Epithelial cell of prostate (primary cell): ENCODE results near the gene TMCC2.
"Not testable (repeated sequence)": the region's sequence is repeated elsewhere in the genome, so short reads cannot be mapped to it uniquely, and the experiment has no call there.

Experiments used
- DNase-seq: peaks from one replicate; pipeline ENCODE4 v3.0.0-alpha.2; 2011; ENCODE audit warnings: low read depth, low spot score
- H3K27ac ChIP-seq: fragments of 450-650 bp; 2 replicates; pipeline ENCODE4 v1.5.1; 2017; ENCODE audit warnings: mild to moderate bottlenecking

TMCC2 gene

DNA sequence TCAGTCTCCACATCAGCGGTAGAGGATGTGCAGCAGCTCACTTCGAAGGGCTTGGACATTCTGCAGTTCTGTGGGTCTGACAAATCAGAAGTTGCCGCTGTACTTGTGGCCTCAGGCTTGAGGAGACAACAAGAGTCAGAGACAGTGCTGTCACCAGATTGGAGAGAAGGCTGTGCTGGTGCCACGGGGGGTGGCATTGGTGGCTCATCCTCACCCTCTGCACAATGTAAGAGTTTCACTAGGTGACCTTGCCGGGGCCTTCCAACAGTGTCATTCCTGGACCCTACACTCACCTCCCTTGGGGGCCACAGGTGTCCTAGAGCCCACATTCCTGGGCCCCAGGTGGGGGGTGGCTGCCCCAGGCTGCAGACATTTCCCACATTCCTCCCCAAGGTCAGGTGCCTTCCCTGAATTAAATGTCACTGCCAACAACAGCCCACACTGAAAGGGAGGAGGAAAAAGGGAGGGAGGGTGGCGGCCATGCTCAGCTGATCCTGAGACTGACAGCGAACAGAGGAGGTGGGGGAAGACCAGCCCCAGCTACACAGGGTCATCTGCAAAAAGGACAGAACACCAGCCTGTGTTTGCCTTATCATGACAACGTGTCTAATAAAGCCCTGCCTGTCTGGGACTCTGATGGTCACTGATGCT is 46.4 kb downstream of the TMCC2 start:
- no peak for DNase-seq

DNA sequence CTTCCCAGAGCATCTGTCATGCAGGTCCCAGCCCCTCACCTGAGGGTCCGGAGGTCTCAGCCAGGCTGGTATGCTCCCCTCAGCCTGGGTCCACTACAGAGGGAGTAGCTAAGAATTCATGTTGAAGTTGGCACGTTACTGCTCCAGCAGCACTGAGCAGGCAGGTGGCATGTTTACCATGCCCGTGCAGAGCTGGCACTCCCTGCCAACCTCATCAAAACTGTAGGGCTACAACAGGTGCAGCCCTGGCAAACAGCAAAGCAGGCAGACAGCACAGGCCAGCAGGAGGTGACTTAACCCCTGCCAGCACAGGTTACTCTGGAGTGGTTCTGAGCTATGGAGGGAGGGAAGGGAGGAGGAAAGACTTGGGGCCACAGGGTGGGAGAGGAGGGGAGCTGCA is 47.4 kb downstream of the TMCC2 start:
- no peak overlapping the region for H3K27ac ChIP-seq
- no peak for DNase-seq

More for the DNA sequence above, 46.4 kb downstream of the TMCC2 start:
- H3K27ac ChIP-seq: no peak overlapping the region

DNA sequence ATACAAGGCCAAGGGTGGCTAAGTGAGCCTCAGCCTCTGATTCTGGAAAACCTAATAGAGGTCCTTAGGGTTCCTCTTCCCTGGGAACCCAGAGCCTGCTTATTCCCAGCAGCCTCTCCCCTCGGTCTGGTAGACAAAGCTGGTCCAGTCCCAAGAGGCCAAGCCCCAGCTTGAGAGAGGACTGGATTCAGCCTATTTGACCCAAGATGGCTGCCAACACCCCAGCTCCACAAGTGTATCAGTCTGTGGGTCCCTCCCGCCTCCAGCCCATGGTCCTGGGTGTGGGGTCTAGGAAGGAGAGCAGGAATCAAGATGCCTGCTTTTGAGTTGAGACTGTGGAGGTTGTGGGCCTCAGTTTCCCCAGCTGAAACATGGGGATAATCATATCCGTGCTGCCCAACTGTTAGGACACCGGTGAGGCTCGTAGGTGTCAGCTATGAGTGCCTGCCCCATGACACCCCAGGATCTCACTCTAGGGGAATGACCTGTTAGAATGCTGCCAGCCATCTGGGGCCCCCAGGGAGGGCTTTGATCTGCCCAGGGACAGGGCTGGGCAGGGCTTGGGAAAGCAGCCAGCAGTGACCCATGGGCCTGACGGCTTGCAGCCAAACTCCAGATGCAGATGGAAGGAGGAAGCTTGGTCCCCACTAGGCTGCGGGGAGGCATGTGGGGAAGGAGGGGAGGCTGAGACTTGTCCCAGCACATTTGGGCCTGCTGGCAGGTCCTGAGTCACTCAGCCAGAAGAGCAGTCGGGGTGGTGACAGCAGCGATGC is 48.4 kb downstream of the TMCC2 start:
- no peak for DNase-seq
- peak overlapping the region; percentile 40 for H3K27ac ChIP-seq

- no peak for DNase-seq
- H3K27ac ChIP-seq: peak overlapping the region; percentile 40
Observed at GRCh38 chr1:205276689-205277065, 48.9 kb downstream of the TMCC2 start.

- no peak for DNase-seq
- peak overlapping the region; percentile 65 for H3K27ac ChIP-seq
Observed at GRCh38 chr1:205279986-205280385, 52.2 kb downstream of the TMCC2 start.

DNA sequence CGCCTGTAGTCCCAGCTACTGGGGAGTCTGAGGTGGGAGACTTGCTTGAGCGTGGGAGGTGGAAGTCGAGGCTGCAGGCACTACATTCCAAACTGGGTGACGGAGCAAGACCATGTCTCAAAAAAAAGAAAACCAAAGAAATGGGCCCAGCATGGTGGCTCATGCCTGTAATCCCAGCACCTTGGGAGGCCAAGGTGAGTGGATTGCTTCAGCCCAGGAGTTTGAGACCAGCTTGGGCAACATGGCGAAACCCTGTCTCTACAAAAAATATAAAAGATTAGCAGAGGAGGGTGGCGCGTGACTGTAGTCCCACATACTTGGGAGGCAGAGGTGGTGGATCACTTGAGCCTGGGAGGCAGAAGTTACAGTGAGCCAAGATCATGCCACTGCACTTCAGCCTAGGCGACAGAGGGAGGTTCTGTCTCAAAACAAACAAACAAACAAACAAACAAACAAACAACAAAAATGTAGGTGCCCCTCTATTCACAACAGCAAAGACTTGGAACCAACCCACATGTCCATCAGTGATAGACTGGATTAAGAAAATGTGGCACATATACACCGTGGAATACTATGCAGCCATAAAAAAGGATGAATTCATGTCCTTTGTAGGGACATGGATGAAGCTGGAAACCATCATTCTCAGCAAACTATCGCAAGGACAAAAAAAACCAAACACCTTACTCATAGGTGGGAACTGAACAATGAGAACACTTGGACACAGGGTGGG is 53.1 kb downstream of the TMCC2 start:
- not testable (repeated sequence) for DNase-seq
- H3K27ac ChIP-seq: peak overlapping the region; percentile 65

- peak overlapping the region; percentile 89 for H3K27ac ChIP-seq
- no peak for DNase-seq
Observed at GRCh38 chr1:205283270-205284147, 55.8 kb downstream of the TMCC2 start.

DNA sequence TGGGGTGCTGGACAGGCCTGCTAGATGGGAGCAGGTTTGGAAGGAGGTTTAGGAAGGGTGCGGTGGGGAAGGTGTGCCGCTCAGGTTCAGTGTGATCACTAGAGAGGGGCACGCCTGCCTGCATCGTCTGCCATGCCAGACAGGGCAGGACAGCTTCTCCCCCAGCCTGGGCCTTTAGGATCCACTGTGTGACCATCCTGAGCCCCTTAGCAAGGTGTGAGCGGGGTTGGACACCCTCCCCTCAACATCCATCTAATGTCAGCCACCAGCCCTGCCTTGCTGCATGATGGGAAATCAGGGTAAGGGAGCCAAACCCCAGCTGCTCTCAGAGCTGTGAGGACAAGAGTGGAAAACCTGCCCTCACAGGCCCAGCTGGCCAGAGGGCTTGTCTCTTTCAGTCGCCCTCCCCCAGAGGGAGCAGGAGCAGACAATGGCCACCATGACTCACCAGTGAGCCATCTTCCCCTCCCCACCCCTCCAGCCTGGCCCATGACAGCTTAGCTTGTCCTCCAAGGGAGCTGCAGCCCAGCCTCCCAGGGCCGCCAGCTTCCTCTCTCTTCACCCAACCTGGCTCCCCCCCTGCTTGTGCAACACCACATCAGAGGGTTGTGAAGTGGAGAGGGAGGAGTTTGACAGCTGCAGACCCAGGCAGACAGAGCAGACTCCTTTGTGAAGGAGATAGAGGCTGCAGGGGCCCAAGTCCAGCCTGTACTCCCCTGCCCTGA is 56.8 kb downstream of the TMCC2 start:
- H3K27ac ChIP-seq: peak overlapping the region; percentile 89
- DNase-seq: peak; percentile 98

DNA sequence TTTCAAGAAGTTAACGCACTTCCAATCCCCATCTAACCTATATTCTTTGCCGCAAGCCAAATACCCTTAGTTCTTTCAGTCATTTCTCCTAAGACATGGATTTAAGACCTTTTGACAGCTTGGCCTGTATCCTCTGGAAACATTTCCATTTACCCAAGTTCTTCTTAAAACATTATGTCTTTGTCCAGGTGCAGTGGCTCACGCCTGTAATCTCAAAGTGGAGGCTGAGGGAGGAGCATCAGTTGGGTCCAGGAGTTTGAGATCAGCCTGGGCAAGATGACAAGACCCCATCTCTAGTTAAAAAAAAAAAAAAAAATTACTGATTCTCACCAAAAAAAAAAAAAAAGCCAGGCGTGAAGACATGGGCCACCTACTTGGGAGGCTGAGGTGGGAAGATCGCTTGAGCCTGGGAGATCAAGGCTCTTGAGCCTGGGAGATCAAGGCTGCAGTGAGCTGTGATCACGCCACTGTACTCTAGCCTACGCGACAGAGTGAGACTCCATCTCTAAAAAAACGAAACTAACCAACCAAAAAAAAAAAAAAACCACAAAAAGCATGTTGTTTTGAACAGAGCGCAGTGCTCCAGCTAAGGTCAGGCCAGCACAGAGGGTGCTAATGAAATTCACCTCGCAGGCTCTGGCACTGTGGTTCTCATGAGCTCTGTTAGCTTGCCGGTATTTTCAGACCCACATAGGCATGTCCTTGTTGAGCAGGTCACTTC is 57.8 kb downstream of the TMCC2 start:
- H3K27ac ChIP-seq: peak overlapping the region; percentile 89
- no peak for DNase-seq

GRCh38 chr1:205286335-205286950 is 58.7 kb downstream of the TMCC2 start:
- peak overlapping the region; percentile 89 for H3K27ac ChIP-seq

GRCh38 chr1:205287076-205287475 is 59.3 kb downstream of the TMCC2 start:
- no peak for DNase-seq
- H3K27ac ChIP-seq: no peak overlapping the region

More at GRCh38 chr1:205286335-205286950, 58.7 kb downstream of the TMCC2 start:
- DNase-seq: no peak

GRCh38 chr1:205287767-205288559 is 60.2 kb downstream of the TMCC2 start:
- no peak for DNase-seq
- no peak overlapping the region for H3K27ac ChIP-seq

- no peak for DNase-seq
- no peak overlapping the region for H3K27ac ChIP-seq
Observed at GRCh38 chr1:205291596-205291995, 63.9 kb downstream of the TMCC2 start.

DNA sequence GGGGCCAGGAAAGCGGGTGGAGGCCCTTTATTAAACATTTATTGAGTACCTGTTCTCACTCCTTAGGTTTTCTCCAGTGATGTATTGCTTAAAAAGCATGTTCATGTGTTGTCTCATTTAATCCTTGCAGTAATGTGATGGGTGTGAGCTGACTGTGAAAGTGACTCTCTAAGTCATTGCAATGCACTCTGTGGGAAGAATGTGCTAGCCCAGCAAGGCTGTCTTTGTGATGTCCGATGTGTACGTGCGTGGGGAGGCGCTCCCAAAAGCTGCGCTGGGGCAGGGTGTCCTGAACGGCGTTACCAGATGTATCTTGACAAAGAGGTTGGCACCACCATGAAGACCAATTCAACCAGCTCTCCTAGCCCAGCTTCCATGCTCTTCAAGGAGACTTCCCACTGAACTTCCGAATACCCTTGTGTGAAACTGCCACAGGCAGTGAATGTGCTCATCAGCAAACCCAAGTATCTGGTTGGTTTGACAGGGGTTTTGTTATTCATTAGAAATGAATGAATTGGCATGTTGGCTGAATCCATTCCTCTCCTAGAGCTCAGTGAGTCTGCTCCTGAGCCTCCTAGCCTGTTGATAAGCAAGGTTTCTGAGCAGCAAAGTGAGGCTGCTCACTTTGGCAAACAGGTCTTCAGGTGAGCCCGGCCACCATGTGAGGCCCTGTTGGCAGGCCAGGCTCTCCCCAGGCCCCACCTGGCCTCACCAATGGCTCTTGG is 65.8 kb downstream of the TMCC2 start:
- no peak for DNase-seq
- peak overlapping the region; percentile 96 for H3K27ac ChIP-seq

- DNase-seq: no peak
- H3K27ac ChIP-seq: peak overlapping the region; percentile 96
Observed at GRCh38 chr1:205294175-205294917, 66.6 kb downstream of the TMCC2 start.

- H3K27ac ChIP-seq: peak overlapping the region; percentile 96
- no peak for DNase-seq
Observed at GRCh38 chr1:205294934-205295333, 67.2 kb downstream of the TMCC2 start.
